GM21528 (cell line): Measurements from ENCODE around the gene LPO.

ENCODE experiments used
- ATAC-seq: cut with Tn5 transposase; IDR thresholded peaks from one replicate; pipeline ENCODE4 v1.9.1; 2021; ENCODE audit warnings: mild to moderate bottlenecking, moderate library complexity; ENCODE audit not compliant: unreplicated experiment, low FRiP score

The LPO gene

DNA sequence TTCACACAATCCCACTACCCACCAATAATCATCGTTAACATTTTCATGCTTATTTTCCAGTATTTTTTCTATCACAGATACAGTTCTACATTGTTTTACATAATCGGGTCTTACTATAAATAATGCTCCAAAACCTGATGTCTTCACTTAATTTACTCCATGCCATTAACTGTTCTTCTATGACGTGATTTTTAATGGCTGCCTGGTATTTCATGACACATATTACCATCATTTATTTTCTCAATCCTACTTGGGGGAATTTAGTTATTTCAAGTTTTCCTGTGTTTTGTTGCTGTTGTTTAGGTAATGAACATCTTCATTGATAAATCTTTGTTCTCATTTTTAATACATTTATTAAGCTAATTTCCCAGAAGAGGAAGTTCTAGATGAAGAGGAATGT, 14.7 kb downstream of the LPO start:
- no peak for ATAC-seq

DNA sequence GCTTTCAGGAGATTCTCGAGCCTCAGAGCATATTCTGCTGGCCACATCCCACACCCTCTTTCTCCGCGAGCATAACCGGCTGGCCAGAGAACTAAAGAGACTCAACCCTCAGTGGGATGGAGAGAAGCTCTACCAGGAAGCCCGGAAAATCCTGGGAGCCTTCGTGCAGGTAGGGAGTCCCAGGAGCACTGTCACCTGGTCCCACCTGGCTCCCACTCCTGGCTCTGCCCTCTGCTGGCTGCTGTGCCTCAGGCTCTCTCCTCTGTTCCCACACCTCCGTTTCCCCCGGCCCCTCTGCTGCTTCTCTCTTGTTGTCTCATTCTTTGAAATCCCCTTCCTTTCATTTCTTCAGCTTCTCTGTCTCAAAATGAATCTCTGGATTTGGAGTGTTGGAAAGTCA, 16.4 kb downstream of the LPO start:
- ATAC-seq: no peak

DNA sequence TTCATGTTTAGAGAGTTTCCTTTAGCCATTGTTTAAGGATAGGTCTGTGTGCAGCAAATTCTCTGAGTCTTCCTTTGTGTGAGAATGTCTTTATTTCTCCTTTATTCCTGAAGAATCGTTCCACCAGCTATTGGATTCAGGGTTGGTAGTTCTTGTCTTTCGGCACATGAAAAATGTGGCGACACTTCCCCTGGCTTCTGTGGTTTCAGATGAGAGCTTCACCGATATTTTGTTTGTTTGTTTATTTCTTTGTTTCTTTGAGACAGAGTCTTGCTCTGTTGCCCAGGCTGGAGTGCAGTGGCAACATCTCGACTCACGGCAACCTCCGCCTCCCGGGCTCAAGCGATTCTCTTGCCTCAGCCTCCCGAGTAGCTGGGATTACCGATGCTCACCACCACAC, 23.8 kb downstream of the LPO start:
- ATAC-seq: no peak

DNA sequence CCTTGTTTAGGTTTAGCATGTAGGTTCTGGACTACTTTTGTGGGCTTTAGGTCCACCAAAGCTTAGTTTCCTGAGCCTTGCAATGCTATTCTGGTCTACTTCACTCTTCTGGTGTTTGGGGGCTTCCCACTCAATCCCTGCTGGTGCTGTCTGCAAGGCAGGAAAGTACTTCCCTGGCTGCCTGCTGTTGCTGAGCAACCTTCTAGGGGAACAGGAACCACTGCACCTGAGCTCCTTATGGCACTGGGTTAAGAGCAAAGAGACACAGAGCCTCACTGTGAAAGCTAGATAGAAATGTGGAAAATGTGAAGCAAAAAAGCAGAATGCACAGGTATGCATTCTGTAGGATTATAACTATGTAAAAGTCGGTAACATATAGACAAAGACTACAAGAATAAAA, 25.4 kb downstream of the LPO start:
- ATAC-seq: no peak

DNA sequence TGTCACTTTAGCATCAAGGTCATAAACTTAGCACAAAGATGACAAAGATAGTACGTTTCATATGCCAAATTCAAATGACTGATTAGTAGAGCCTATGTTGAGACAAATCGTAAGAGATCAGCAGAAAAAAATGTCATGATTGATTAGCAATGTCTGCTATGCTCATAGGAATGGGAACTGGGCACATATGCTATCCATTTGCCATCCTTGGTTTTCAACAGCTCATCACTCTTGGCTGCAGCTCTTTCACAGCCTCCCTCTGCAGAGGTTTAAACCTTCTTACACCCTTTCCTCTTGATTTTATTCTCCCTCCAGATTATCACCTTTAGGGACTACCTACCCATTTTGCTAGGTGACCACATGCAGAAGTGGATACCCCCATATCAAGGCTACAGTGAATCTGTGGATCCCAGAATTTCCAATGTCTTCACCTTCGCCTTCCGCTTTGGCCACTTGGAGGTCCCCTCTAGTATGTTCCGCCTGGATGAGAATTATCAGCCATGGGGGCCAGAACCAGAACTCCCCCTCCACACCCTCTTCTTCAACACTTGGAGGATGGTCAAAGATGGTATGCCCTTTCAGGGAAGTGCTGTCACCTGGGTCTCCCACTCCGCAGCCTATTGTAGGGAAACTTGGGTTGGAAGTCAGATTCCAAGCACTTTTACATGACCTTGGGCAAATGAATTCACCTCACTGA, 26.2 kb downstream of the LPO start:
- ATAC-seq: no peak

DNA sequence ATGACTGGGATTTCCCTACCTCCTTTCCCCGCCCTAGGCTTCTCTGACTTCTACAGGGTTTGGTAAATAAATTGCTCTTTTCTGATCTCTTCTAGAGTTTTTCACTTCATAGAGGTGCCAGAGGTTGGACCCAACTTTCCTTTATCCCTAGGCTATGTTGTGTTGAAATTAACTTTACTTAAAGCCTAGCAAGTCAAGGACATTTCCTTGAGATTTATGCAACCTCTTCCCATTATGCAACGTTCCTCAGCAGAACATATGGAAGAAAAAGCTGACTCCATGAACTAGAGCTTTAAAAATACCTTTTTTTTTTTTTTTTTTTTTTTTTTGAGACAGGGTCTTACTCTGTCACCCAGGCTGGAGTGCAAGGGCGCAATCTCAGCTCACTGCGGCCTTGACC, 26.9 kb downstream of the LPO start:
- ATAC-seq: no peak

DNA sequence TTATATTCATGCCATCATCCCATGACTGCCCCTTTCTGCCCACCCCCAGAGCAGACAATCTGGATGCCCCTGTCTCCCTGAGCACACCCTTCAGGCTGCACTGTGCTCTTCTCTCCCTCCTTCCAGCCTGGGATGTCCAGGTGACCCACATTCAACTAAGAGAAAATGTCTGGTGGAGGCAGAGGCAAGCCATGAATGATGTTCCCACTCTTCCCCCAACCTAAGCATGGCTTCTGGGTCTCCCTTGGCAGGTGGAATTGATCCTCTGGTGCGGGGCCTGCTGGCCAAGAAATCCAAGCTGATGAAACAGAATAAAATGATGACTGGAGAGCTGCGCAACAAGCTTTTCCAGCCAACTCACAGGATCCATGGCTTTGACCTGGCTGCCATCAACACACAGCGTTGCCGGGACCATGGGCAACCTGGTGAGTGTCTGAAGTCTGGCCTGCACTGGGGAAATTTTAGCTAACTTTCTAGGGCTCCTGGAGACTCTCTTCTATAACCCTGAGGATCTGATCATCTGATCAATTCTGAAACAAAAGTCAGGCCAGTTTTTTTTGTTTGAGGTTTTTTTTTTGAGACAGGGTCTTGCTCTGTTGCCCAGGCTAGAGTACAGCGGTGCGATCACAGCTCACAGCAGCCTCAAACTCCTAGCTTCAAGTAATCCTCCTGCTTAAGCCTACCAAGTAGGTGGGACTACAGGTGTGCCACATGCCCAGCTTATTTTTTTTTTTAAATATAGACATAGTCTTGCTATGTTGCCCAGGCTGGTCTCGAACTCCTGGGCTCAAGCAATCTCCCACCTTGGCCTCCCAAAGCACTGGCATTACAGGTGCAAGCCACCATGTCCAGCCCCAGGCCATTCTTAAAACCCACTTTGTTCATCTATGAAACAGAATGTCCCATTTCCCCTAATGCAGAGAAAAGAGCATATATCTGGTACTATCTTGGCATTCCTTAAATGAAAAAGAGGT, 27.8 kb downstream of the LPO start:
- ATAC-seq: no peak

DNA sequence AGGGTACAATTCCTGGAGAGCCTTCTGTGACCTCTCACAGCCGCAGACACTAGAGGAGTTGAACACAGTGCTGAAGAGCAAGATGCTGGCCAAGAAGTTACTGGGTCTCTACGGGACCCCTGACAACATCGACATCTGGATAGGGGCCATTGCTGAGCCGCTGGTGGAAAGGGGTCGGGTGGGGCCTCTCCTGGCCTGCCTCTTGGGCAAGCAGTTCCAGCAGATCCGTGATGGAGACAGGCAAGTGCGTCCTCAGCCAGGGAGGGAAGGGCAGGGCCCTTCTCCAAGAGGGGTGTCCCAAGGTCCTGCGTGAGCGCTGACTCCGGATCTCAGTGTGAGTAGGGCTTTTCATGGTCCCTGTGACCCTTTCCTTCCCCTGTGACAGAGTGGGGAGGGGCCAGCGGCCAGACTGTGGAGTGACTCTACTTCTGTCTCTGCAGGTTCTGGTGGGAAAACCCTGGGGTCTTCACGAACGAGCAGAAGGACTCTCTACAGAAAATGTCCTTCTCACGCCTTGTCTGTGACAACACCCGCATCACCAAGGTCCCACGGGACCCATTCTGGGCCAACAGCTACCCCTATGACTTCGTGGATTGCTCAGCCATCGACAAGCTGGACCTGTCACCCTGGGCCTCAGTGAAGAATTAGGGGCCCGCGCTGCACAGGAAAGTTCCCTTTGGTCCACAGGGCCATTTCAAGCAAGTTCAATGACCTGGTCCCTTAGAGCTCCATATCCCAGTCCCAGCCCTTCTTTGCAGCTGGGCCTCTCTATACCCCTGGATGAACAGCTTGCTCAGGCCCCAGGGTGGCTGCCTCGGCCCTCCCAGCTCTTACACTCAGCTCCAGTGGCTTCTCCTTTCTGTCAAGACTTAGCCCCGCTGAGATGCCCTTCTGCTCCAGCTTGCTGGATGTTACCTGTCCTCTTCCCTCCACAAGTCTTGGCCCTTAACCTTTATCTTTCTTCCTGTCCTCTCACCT, 29.3 kb downstream of the LPO start:
- no peak for ATAC-seq

DNA sequence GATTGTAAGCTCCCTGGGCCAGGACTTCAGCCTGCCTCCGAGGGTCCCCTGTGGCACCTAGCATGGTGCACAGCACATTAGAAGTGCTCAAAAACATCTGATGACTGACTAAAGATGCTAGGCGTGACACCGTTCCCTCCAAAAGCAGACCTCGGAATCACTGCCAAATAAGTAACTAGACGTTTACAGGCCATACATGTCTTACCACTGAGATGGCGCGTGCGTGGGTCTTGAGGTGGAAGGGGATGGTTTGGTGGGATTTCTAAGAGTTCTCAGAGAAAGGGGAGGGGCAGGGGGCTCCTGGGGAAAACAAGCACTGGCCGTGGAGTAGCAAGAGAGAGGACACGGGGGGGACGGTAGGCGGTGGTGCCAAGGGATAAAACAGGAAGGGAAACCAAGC, 29.9 kb downstream of the LPO start:
- no peak for ATAC-seq

DNA sequence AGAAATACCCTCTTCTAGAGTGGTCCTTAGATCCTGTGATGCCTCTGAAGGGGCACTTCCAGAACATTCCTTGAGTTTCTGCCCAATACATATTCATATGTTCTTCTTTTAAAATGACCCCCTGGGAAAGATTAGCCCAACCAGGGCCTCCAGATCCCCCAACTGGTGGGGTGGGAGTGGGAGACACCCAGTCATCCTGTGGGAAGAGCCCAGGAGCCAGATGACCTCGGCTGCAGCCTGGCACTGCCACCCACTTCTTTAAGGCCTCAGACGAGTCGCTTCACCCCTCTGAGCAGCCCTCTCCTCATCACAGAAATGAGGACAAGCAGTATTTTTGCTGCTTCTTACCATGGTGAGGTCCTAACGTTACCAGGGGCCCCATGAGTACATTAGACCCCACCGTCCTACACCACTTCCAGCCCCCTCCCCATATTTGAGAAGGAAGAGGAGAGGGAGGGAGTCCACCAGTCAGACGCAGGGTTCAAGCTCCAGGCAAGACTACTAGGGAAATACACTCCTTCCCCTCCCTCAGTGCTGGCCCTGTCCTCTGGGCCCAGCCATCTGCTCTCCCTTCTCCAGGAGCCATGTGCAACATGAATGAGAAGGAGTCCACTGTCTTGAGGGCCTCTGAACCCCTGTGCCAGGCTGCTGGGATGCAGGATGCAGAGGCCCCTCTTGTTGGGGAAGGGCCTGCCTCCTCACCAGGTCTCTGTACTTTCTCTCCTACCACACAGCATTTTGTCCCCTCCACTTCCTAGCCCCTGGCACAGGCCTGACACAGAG, 30.6 kb downstream of the LPO start:
- no peak for ATAC-seq

DNA sequence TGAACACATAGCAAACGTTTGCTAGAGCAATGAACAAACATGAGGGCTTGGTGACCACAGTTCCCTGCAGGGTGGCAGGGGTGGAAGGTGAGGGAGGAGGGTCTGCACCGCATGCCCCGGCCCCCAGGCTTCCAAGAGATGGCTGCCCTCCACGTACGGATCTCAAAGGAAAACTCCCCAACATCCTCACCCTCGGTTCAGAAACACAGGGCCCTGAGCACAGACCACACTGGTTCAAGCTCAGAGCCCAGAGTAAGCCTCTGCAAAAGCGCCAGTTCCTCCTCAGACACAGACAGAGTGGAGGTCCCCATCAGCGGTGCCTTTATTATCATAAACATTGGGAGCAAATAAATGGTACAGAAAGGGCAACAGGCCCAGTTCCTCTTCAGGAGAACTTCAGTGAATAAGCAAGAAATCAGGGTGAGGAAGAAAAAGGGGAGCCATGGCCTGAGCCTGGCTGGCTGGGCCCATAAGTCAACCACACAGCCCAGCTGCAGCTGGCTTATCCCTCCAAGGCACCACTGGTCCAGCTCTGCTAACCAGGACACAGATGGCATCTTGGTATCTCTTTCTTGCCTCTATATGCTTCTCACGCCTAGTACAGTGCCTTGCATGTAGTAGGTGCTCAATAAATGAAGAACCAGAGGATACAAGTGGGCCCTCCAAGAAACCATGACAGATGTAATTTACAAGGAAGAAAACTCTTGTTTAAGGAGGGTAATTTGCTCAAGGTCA, 31.3 kb downstream of the LPO start:
- ATAC-seq: no peak

DNA sequence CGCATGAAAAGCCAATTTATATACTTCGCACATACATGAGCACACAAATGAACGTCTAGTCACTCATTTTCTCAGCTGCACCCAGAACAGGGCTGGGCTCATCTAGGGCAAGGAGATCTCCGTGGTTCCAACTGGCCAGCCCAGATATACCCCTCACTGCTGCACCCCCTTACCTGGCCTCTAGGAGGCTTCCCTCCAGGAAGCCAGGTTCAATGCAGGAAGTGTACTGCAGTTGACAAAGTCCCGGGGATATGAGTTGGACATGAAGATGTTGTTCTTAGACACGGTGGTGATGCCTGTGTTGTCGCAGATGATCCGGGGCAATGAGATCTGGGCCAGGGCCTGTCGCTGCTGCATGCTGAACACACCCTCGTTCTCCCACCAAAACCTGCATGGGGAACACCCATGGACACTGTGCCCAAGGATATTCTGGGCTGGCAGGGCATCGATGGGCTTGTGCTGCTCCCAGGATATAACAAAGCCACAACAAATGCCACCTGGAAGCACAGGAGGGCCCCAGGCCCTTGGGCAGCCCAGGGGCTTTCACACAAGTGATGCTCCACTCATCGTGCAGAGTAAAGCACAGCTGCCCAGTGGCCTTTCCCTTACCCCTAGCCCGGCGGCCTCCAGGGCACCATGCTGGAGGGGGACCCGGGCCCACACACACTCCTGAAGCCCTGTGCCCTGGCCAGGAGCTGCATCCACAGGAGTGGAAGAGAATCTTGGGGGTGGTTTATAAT, 32.3 kb downstream of the LPO start:
- no peak for ATAC-seq

DNA sequence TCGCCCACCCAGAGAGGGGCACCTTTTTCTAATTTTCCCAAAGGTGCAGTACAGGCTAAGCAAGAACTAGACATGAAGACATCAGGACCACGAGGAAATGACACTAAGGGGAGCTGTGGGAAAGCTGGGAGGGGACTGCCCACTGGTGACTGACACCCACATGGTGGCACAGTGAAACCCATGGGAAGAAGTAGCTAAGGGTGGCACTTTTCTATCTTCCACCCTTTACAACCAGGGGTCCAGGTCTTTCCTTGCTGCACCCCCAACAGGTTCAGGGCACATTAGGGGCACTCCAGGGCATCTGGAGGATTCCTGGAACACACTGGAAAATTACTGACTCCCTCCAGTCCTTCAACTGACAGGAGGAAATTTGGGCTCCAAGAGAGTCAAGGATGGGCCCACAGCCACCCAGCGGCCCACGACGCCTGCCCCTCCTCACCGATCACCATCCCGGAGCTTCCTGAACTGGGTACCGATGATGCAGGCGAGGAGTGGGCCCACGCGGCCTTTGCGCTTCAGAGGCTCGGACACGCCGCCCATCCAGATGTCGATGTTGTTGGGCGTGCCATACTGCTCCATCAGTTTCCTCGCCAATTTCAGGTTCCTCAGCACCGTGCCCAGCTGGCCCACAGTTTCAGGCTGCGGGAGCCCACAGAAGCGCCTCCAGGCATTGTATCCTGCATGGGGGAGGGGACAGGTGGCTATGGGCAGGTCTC, 33.0 kb downstream of the LPO start:
- ATAC-seq: no peak

DNA sequence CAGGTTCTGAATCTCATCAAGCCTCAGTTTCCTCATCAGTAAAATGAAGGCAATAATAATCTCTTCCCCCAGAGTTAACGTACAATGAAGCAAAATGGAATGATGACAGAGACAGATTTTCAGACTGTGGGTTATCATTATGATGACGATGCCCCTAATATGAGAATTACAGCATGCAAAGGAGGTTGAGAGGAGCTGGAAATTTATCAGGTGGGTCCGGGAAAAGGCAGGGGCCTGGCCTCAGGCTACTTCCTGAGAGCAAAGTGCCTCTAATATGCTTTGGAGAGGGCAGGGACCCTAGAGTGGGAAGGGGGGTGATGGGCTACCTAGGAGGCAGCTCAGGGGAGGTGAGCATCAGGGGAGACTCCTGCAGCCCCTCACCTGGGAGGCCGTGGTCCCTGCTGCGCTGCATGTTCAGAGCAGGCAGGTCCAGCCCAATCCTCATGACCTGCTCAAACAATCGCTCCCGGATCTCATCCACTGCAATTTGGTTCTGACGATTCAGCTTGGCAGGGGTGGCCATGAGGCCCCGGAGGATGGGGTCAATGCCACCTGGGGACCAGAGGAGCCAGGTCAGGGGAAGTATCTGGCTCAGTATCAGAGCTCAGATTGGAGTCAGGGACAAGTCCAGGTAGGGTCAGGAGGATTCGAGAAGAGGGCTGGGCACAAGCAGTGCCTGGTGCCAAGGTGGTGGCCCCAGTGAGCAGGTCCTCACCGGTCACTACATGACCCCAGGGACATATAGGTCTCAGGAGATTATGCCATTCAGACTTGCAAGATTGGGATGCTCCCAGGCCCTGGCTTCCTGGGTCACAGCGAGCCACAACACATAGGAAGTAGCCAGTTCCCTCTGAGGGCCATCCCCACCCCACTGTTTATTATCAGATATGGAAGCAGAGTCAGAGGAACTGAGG, 34.2 kb downstream of the LPO start:
- ATAC-seq: no peak

DNA sequence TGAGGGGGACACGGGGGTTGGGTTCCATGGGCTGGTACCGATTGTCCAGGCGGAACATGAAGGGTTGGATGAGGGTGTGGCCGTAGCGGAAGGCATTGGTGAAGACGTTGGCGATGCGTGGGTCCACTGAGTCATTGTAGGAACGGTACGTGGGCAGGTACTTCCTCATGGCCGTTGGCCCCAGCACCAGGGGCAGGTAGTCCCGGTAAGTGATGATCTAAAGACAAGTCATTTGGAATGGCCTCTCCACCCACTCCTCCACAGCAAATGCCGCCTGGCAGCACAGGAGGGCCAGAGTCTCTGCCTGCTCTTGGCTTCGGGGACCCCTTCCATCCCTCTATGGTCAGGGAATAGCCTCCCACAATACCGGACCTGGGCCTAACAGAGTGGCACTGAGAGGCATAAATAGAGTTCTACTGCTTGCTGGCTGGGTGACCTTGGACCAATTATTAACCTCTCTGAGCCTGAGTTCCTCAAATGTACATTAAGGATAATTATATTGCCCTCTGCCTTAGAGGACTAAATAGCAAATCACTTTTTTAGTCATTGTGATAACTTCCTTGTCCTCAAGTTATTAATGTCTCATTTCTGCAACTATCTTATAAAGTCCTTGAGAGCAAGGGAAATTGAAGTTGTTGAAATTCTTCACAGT, 35.2 kb downstream of the LPO start:
- no peak for ATAC-seq

DNA sequence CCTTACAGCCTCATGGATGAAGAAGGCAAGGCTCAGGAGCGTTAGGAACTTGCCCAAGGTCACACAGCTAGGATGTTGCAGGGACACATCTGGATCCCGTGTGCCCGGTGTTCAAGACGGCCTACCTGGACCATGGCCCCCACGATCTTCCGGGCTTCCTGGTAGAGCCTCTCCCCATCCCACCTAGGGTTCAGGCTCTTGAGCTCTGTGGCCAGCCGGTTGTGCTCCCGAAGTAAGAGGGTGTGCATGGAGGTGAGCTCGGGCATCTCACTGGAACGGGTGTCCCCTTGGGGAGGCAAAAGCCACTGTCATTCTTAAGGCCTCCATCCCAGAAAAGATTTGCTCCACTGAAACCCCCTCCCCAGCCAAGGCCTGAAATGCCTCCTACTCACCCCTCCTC, 37.0 kb downstream of the LPO start:
- no peak for ATAC-seq
